PC-9 (cell line): ENCODE data around the gene CELF4. TPM values are rescaled to one million over a fixed set of nuclear protein-coding genes. Genes with fewer than 3 reads are reported as not detected.

Source experiments
- BruUV-seq: library from RNA; stranded (reverse); fragments of 400-500 nt; replicated peaks from 2 replicates; lab custom pipeline; 2021; lab: Mats Ljungman, UMichigan
- CTCF ChIA-PET: fragments of 300-600 bp; sonication (Branson Sonifier 250); formaldehyde crosslinking; loops from one replicate; lab custom pipeline; 2022; ENCODE audit warnings: antibody characterized with exemption; lab: Charles Lee
- POLR2A ChIA-PET: fragments of 300-600 bp; sonication (Branson Sonifier 250); formaldehyde crosslinking; loops from one replicate; lab custom pipeline; 2022; ENCODE audit warnings: antibody characterized with exemption; ENCODE audit not compliant: unreplicated experiment; lab: Charles Lee
- DNase-seq, 2 experiments: peaks; one replicate each; pipeline versions ENCODE4 v3.0.0 to v3.0.0-alpha.2; 2015 to 2022; ENCODE audit warnings: mixed read lengths in 1 of 2
- H2AFZ ChIP-seq: fragments of 200-600 bp; sonication (generic); 2 replicates; pipeline ENCODE4 v1.8.1; 2017; ENCODE audit warnings: antibody characterized with exemption
- H3F3A ChIP-seq: fragments of 200-600 bp; sonication (generic); 2 replicates; pipeline ENCODE4 v1.8.1; 2017; ENCODE audit warnings: antibody characterized with exemption, mild to moderate bottlenecking, low read depth; ENCODE audit not compliant: insufficient read depth
- H3K27ac ChIP-seq: fragments of 200-600 bp; sonication (generic); 2 replicates; pipeline ENCODE4 v1.6.1; 2016; ENCODE audit warnings: mixed run types
- H3K27me3 ChIP-seq: fragments of 200-600 bp; sonication (generic); 2 replicates; pipeline ENCODE4 v1.6.1; 2016; ENCODE audit warnings: low read depth, mixed run types; ENCODE audit not compliant: insufficient read depth
- H3K36me3 ChIP-seq: fragments of 200-600 bp; sonication (generic); 2 replicates; pipeline ENCODE4 v1.6.1; 2016; ENCODE audit warnings: low read depth, mixed run types
- H3K4me1 ChIP-seq: fragments of 200-600 bp; sonication (generic); replicated peaks from 2 replicates; pipeline ENCODE4 v1.6.1; 2016; ENCODE audit warnings: mixed run types; ENCODE audit not compliant: insufficient read depth
- H3K4me2 ChIP-seq: fragments of 200-600 bp; sonication (generic); 2 replicates; pipeline ENCODE4 v1.6.1; 2017; ENCODE audit warnings: mixed run types
- H3K4me3 ChIP-seq: fragments of 200-600 bp; sonication (generic); 2 replicates; pipeline ENCODE4 v1.6.1; 2016; ENCODE audit warnings: mixed run types
- H3K79me2 ChIP-seq: fragments of 200-600 bp; sonication (generic); 2 replicates; pipeline ENCODE4 v1.6.1; 2017; ENCODE audit warnings: low read depth, mixed run types
- H3K9me2 ChIP-seq: fragments of 200-600 bp; sonication (generic); 2 replicates; pipeline ENCODE4 v1.8.1; 2017; ENCODE audit warnings: mild to moderate bottlenecking; ENCODE audit not compliant: insufficient read depth
- H3K9me3 ChIP-seq: fragments of 200-600 bp; sonication (generic); 2 replicates; pipeline ENCODE4 v1.8.1; 2016; ENCODE audit warnings: low read depth; ENCODE audit not compliant: insufficient read depth
- H4K20me1 ChIP-seq: fragments of 200-600 bp; sonication (generic); 2 replicates; pipeline ENCODE4 v1.8.1; 2017; ENCODE audit not compliant: insufficient read depth
- EZH2 ChIP-seq: fragments of 200-600 bp; sonication (generic); IDR thresholded peaks from 2 replicates; pipeline ENCODE4 v1.8.0; 2017; ENCODE audit warnings: antibody characterized with exemption, low read depth
- intact Hi-C: fragments of 100-400 bp; cut with micrococcal nuclease; formaldehyde crosslinking; loops from one replicate; pipeline ENCODE4 v1.10.0; 2022; ENCODE audit not compliant: unreplicated experiment
- total RNA-seq: library from RNA; stranded (reverse); gene quantifications from 2 replicates; pipeline ENCODE4 v1.2.3, GENCODE V29; 2021
- TF ChIP-seq, protein P1 (sequence below): fragments of 200-600 bp; sonication (generic); conservative IDR thresholded peaks from 2 replicates; pipeline ENCODE4 v1.6.1; 2017; ENCODE audit warnings: mixed run types, antibody characterized with exemption, mild to moderate bottlenecking, moderate library complexity

CELF4 gene
- total RNA-seq, 1 experiment from 2014 or later: 1.2 TPM

- H3K9me3 ChIP-seq: no peaks in the 10 kb centered on the region
- H3K4me2 ChIP-seq: no peak overlapping the region
- no peaks in the 10 kb centered on the region for H3K79me2 ChIP-seq
- TF ChIP-seq, protein P1, sequence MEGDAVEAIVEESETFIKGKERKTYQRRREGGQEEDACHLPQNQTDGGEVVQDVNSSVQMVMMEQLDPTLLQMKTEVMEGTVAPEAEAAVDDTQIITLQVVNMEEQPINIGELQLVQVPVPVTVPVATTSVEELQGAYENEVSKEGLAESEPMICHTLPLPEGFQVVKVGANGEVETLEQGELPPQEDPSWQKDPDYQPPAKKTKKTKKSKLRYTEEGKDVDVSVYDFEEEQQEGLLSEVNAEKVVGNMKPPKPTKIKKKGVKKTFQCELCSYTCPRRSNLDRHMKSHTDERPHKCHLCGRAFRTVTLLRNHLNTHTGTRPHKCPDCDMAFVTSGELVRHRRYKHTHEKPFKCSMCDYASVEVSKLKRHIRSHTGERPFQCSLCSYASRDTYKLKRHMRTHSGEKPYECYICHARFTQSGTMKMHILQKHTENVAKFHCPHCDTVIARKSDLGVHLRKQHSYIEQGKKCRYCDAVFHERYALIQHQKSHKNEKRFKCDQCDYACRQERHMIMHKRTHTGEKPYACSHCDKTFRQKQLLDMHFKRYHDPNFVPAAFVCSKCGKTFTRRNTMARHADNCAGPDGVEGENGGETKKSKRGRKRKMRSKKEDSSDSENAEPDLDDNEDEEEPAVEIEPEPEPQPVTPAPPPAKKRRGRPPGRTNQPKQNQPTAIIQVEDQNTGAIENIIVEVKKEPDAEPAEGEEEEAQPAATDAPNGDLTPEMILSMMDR: no peak
- no peak for TF ChIP-seq EZH2
- no TSS peak for BruUV-seq
- H3K36me3 ChIP-seq: no peaks in the 10 kb centered on the region
- no peaks in the 10 kb centered on the region for H4K20me1 ChIP-seq
- H3K9me2 ChIP-seq: no peaks in the 10 kb centered on the region
- POLR2A ChIA-PET: no interaction called here
- CTCF ChIA-PET: no interaction called here
- H3K27ac ChIP-seq: no peak overlapping the region
- DNase-seq: no peak
- no peak overlapping the region for H2AFZ ChIP-seq
- peaks cover 64% of the 10 kb centered on the region for H3K27me3 ChIP-seq
- no peaks in the 10 kb centered on the region for H3K4me1 ChIP-seq
- intact Hi-C loops: no loop called here
- no peaks in the 10 kb centered on the region for H3F3A ChIP-seq
- H3K4me3 ChIP-seq: no peak overlapping the region
Measured at GRCh38 chr18:37548679-37549289, 16.8 kb downstream of the CELF4 start.

DNA sequence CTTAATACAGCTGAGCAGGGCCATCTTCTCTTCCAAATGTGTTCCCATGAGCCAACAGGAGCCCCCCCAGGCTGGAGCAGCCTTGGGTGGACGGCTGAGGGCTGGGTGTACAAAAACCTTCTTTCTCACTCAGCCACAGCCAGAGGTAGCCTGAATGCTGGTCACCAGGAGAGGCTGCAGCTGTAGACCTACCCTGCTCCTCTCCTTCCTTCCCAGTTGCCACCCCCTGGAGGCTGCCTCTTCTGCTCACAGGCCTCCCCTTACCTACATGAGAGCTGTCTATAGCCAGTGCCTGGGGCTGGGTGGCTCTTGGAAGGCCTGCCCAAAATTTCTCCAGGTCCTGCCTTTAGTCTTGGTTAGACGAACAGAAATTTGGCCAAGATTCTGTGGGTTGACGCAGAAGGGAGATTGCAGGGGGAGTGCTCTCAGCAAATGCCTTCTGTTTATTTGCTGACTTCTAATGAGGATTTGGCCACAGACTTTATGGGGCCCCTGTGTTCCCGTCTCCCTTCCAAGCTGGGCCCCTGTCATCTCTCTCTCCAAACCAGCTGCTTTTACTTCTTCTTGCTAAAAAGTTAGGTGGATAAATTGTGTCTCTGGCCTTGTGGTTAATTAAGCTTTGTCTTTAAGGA, 18.3 kb downstream of the CELF4 start:
- Histone ChIP-seq H3K27ac (no peak overlapping the region), H3K79me2 (no peaks in the 10 kb centered on the region), H3K4me3 (no peak overlapping the region), H3K4me1 (no peaks in the 10 kb centered on the region), H2AFZ (no peak overlapping the region), H3K9me2 (no peaks in the 10 kb centered on the region), H3K36me3 (no peaks in the 10 kb centered on the region), H4K20me1 (no peaks in the 10 kb centered on the region), H3K9me3 (no peaks in the 10 kb centered on the region), H3K4me2 (no peak overlapping the region), H3F3A (no peaks in the 10 kb centered on the region), H3K27me3 (peaks cover 61% of the 10 kb centered on the region)
- DNase-seq: no peak
- CTCF ChIA-PET: no interaction called here
- TF ChIP-seq, protein P1: no peak
- TF ChIP-seq EZH2: no peak
- intact Hi-C loops: no loop called here
- BruUV-seq: no TSS peak
- POLR2A ChIA-PET: no interaction called here

- H3K79me2 ChIP-seq: no peaks in the 10 kb centered on the region
- H2AFZ ChIP-seq: no peak overlapping the region
- no peaks in the 10 kb centered on the region for H3K9me2 ChIP-seq
- H3K36me3 ChIP-seq: no peaks in the 10 kb centered on the region
- H3K4me3 ChIP-seq: no peak overlapping the region
- BruUV-seq: no TSS peak
- no peak overlapping the region for H3K4me2 ChIP-seq
- peaks cover 58% of the 10 kb centered on the region for H3K27me3 ChIP-seq
- H3F3A ChIP-seq: no peaks in the 10 kb centered on the region
- no peaks in the 10 kb centered on the region for H3K9me3 ChIP-seq
- H4K20me1 ChIP-seq: no peaks in the 10 kb centered on the region
- H3K27ac ChIP-seq: no peak overlapping the region
- intact Hi-C loops: no loop called here
- POLR2A ChIA-PET: interaction anchor here (0.7 kb wide), 1 partner anchor 1386 kb away, joined by 3 read pairs; no protein-coding TSS in a partner anchor
- TF ChIP-seq EZH2: no peak
- TF ChIP-seq, protein P1: no peak
- H3K4me1 ChIP-seq: no peaks in the 10 kb centered on the region
- DNase-seq: no peak
- CTCF ChIA-PET: no interaction called here
Measured at GRCh38 chr18:37546651-37547050, 18.9 kb downstream of the CELF4 start.
